IPS-18a (cell line): ENCODE results near the gene ITSN1.

Experiments used
- H3K27ac ChIP-seq: one replicate; pipeline ENCODE4 v1.5.1; 2013; ENCODE audit warnings: low read length
- H3K27me3 ChIP-seq: one replicate; pipeline ENCODE4 v1.6.1; 2013; ENCODE audit warnings: mild to moderate bottlenecking, low read length; ENCODE audit not compliant: control insufficient read depth, insufficient read depth
- H3K36me3 ChIP-seq: one replicate; pipeline ENCODE4 v1.6.1; 2013; ENCODE audit warnings: low read depth, low read length; ENCODE audit not compliant: control insufficient read depth
- H3K4me1 ChIP-seq: one replicate; pipeline ENCODE4 v1.6.1; 2013; ENCODE audit warnings: low read depth, low read length; ENCODE audit not compliant: control insufficient read depth
- H3K4me3 ChIP-seq: one replicate; pipeline ENCODE4 v1.5.1; 2013; ENCODE audit warnings: low read length
- H3K9ac ChIP-seq: one replicate; pipeline ENCODE4 v1.6.1; 2013; ENCODE audit warnings: mild to moderate bottlenecking, low read length, moderate library complexity
- H3K9me3 ChIP-seq: one replicate; pipeline ENCODE4 v1.6.1; 2013; ENCODE audit warnings: low read depth, low read length; ENCODE audit not compliant: control insufficient read depth

Gene ITSN1

DNA sequence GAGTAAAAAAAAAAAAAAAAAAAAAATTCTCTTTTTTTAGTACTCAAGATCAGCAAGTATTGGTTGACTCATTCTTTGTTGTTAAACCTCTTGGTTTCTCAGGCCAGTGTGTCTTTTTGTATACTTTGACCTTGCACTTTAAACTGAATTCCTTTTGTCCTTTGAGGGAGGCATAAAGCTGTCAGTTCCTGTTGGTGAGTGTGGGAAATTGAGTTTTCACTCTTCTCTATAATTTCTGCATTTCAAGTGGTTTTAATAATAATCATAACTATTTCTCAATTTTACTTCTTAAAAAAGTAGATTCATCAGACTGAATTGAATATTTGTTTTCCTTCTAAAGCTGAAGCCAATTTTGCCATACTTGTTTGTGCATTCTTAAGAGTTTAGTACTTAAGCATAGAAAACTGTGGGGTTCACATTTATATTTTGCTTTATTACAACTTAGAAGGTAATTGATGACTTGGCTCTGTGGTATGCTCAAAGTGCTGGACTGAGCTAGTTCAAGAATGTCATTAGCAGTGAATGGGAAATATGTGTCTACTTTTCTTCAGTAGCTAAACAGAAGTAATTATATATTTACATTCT lies 43.4 kb downstream of the ITSN1 start:
- H3K9me3 ChIP-seq, result no peaks in the 10 kb centered on the region
- H3K27ac ChIP-seq, result peak overlapping the region; percentile 65
- no peaks in the 10 kb centered on the region for H3K27me3 ChIP-seq
- no peaks in the 10 kb centered on the region for H3K36me3 ChIP-seq
- peak overlapping the region; percentile 53 for H3K9ac ChIP-seq
- peaks cover 55% of the 10 kb centered on the region for H3K4me1 ChIP-seq
- H3K4me3 ChIP-seq, result peak overlapping the region; percentile 56

DNA sequence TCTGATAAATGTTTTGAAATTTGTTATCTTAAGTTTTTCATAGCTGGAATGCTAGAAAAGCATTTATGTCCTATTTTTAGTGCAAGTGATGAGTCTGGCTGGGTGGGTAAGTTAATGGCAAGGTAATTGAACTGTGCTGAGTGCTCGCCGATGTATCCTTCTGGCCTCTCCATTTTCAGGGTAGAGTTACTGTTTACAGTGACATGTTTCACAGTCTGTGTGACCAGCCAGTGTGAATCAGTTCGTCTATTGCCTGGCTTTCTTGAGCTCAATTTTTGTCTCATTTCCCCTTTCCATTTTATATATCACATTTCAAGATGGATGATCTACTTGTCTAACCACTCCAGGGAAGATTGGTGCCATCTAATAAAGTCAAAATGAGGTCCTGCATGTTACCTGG lies 44.1 kb downstream of the ITSN1 start:
- no peaks in the 10 kb centered on the region for H3K27me3 ChIP-seq
- peak overlapping the region; percentile 26 for H3K27ac ChIP-seq
- H3K36me3 ChIP-seq, result no peaks in the 10 kb centered on the region
- H3K4me1 ChIP-seq, result peaks cover 61% of the 10 kb centered on the region
- H3K9me3 ChIP-seq, result no peaks in the 10 kb centered on the region
- no peak overlapping the region for H3K9ac ChIP-seq
- peak overlapping the region; percentile 56 for H3K4me3 ChIP-seq

DNA sequence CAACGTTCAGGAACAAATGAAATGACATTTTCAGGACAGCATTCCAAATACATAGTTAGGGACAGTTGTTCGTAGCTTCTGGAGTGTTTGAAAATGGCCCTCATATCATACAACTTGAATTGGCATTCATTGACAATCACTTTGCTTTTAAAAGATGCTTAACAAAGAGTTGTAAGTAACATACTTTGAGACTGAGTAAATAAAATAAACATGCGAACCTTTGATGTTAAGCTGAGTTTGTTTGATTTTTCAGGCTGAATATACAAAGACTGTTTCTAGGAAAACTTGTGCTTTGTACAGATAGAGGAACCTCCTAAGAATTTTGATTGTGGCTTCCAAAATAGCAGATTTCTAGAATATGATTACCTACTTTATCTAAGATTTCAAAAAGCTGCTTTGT lies 45.3 kb downstream of the ITSN1 start:
- no peaks in the 10 kb centered on the region for H3K27me3 ChIP-seq
- H3K27ac ChIP-seq, result no peak overlapping the region
- no peaks in the 10 kb centered on the region for H3K36me3 ChIP-seq
- no peak overlapping the region for H3K4me3 ChIP-seq
- H3K9ac ChIP-seq, result no peak overlapping the region
- peaks cover 74% of the 10 kb centered on the region for H3K4me1 ChIP-seq
- no peaks in the 10 kb centered on the region for H3K9me3 ChIP-seq

DNA sequence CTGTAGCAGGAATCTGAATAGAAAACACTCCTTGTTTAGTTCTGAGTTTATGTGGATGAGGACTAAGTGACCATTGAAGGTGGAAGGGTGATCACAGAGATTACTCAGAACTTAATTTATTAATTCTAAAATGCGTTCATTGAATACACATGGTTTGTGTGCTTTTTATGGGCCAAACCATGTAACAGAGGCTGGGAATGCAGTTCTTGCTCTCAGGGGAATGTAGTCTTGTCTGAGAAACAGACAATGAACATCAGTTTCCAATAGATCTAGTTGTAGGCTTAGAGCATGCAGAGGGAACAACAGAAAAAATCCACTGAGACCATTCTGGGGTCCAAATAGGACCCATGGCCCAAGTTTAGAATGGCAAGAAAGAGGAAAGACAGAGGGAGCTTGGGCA lies 46.1 kb downstream of the ITSN1 start:
- H3K36me3 ChIP-seq, result no peaks in the 10 kb centered on the region
- H3K4me3 ChIP-seq, result no peak overlapping the region
- no peak overlapping the region for H3K27ac ChIP-seq
- H3K27me3 ChIP-seq, result no peaks in the 10 kb centered on the region
- no peaks in the 10 kb centered on the region for H3K9me3 ChIP-seq
- H3K4me1 ChIP-seq, result peaks cover 67% of the 10 kb centered on the region
- no peak overlapping the region for H3K9ac ChIP-seq

DNA sequence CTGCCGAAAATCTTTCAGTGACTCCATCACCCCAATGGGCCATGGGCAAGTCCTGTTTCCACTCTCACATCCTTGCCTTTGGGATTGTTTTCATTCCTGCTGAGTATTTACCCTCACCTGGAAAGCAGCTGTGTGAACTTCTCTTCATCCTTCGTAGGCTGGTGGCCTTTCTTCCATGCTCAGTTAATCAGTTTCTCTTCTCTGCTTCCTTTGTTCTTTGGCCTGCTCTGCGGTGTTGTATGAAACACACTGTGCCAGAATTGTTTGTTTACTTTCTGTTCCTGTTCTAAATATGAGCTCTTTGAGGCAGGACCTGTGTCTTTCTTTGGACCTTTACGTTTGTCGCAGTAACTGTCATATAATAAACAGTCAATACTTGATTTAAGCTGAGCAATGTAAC lies 48.6 kb downstream of the ITSN1 start:
- Histone ChIP-seq H3K27me3 (no peaks in the 10 kb centered on the region), H3K4me1 (peaks cover 52% of the 10 kb centered on the region), H3K4me3 (no peak overlapping the region), H3K36me3 (no peaks in the 10 kb centered on the region), H3K9me3 (no peaks in the 10 kb centered on the region), H3K27ac (no peak overlapping the region), H3K9ac (no peak overlapping the region)

DNA sequence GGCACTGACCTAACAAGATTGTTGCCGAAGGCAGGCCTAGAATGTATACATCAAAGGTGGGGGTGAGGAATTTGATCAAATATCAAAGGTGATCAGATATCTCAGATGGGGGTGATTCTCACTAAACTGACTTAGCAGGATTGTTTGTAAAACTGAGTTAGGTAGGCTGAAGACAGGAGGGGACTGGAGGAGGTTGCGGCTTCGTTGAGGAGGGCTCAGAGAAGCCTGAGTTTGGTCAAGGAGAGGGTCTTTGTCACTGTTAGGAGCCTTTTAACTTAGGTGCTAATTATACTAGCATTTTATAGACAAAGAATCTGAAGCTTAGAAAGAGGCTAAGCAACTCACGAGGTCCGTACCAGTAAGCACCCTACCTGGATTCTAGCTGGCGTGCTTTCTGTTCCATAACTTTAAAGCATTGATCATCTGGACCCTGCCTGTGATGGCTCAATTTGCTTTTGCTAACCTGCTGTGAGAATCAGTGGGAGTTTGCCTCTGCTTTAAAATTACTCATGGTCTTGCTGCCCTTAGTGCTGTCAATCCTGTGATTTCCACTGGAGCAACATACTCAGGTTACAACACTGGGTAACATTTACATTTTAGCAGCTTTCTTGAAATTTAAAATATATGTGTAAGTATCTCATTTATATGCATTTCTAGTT lies 49.8 kb downstream of the ITSN1 start:
- H3K27me3 ChIP-seq, result no peaks in the 10 kb centered on the region
- no peaks in the 10 kb centered on the region for H3K36me3 ChIP-seq
- no peak overlapping the region for H3K9ac ChIP-seq
- H3K27ac ChIP-seq, result no peak overlapping the region
- H3K4me3 ChIP-seq, result peak overlapping the region; percentile 24
- peaks cover 46% of the 10 kb centered on the region for H3K4me1 ChIP-seq
- no peaks in the 10 kb centered on the region for H3K9me3 ChIP-seq

DNA sequence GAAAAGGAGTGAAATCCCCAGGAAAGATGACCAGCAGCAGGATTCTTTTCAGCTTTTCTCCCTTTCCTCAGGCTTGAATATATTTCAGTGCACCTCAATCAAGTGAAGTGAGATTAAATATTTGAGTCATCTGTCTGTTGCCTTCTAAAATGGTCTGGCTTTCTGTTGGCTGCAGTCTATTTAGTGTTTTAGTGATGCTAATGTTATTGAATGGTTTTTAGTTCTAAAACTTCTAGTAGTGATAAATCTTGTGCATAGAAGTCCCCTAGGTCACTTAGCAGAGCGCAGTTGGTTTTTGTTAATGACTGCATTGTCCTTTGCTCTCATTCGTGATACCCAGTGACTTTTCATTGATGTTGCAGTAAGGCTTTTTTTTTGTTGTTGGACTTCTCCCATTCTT lies 53.5 kb downstream of the ITSN1 start:
- H3K36me3 ChIP-seq, result no peaks in the 10 kb centered on the region
- no peak overlapping the region for H3K9ac ChIP-seq
- no peaks in the 10 kb centered on the region for H3K27me3 ChIP-seq
- peaks cover 45% of the 10 kb centered on the region for H3K4me1 ChIP-seq
- no peak overlapping the region for H3K27ac ChIP-seq
- no peak overlapping the region for H3K4me3 ChIP-seq
- no peaks in the 10 kb centered on the region for H3K9me3 ChIP-seq

DNA sequence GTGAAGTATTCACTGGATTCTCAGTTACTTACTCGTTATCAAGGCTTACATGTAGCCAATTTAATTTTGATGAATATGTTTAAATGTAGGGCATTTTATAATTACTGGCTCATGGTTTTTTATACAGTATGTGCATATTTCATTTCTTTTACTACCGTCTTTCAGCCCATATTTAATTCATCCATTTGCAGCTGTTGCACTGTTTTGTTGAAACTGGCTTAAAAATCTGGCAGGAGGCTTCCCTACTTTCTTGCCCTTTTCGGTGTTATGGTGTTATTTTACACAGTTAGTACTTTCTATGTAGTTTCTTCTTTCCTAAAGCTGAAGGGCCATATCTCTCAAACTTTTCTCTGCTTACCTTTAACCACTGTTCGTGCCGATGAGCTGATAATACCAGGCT lies 54.2 kb downstream of the ITSN1 start:
- H3K27me3 ChIP-seq, result no peaks in the 10 kb centered on the region
- no peak overlapping the region for H3K4me3 ChIP-seq
- H3K9ac ChIP-seq, result no peak overlapping the region
- H3K4me1 ChIP-seq, result peaks cover 38% of the 10 kb centered on the region
- H3K9me3 ChIP-seq, result no peaks in the 10 kb centered on the region
- no peak overlapping the region for H3K27ac ChIP-seq
- no peaks in the 10 kb centered on the region for H3K36me3 ChIP-seq

DNA sequence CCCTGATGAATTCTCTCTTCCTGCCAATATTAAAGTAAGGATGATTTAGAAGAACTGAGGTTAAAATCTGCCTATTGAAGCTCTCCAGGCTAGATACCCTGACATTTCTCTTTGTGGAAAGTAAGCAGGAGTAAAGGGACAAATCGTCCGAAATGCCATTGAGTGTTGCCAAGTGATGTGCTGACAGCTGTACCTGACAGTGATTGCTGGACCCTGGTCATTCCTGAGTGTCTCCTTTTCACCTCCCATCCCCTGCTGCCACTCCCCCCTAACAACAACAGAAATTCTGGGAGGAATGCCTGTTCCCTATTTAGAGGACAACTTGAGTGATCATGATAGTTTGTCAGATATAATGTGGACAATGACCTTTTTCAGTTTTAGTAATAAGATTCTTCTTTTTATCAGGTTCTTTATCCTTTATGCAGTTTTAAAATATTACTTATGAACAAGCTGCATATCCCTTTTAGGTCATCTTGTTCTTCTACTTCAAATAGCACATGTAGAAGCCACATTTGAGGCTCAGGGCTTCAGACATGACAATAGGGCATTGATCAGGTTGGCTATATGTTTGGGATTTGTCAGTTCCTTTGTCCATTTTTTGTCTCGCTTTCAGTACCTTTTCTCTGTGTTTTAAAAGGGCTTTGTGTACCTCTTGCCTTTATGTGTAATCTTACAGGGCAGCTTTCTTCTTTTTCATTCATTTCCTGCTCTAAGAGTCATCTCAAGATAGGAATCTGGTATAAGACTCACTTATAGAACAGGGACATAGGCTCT lies 56.0 kb downstream of the ITSN1 start:
- H3K9ac ChIP-seq, result no peak overlapping the region

DNA sequence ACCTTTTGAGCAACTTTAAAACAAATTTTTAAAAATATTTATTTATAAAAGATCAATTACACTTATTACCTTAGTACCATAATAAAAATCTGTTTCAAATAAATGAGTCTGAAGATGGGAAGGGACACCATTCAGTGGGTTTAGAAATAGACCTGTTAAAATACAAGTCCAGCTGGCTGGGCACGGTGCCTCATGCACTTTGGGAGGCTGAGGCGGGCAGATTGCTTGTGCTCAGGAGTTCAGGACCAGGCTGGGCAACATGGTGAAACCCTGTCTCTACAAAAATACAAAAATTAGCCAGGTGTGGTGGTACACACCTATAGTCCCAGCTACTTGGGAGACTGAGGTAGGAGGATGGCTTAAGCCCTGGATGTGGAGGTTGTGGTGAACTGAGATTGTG lies 57.0 kb downstream of the ITSN1 start:
- Histone ChIP-seq H3K36me3 (no peaks in the 10 kb centered on the region), H3K27ac (no peak overlapping the region), H3K9me3 (no peaks in the 10 kb centered on the region), H3K4me1 (peaks cover 37% of the 10 kb centered on the region), H3K4me3 (no peak overlapping the region), H3K9ac (no peak overlapping the region), H3K27me3 (no peaks in the 10 kb centered on the region)

More for the DNA sequence above, 56.0 kb downstream of the ITSN1 start:
- no peaks in the 10 kb centered on the region for H3K36me3 ChIP-seq
- H3K4me3 ChIP-seq, result no peak overlapping the region
- no peaks in the 10 kb centered on the region for H3K27me3 ChIP-seq
- H3K27ac ChIP-seq, result no peak overlapping the region
- no peaks in the 10 kb centered on the region for H3K9me3 ChIP-seq
- peaks cover 28% of the 10 kb centered on the region for H3K4me1 ChIP-seq

DNA sequence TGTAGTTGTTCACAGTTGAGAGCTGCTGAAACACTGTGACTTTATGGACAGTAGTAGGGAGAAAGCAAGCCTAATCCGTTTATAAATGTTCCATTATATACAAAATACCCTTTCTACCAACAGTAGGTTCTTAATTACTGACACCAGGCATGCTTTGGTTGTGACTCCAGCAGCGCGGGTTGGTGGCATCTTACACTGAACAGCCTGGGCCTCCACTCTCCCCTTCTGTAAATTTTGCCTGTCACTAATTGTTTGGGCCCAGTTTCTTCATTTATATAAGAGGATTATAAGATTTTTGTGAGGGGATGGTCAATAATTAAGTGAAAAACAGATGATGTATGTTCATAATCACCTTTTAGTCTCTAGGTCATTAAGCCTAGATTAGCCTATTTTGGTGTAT lies 58.2 kb downstream of the ITSN1 start:
- Histone ChIP-seq H3K9ac (no peak overlapping the region), H3K27ac (no peak overlapping the region), H3K9me3 (no peaks in the 10 kb centered on the region), H3K4me1 (peaks cover 32% of the 10 kb centered on the region), H3K4me3 (no peak overlapping the region), H3K27me3 (no peaks in the 10 kb centered on the region), H3K36me3 (no peaks in the 10 kb centered on the region)
